Measurements from ENCODE around the gene IL1RAPL2. TPM values are rescaled to one million over a fixed set of nuclear protein-coding genes. Genes with fewer than 3 reads are reported as not detected.

Gene IL1RAPL2
- not detected in 2 replicates for total RNA-seq

GRCh38 chrX:104565791-104566680 lies at the start of gene IL1RAPL2:
IL1RAPL2 (plus strand) TSS chrX:104566199.

GRCh38 chrX:105220636-105221035 lies 654.6 kb downstream of the IL1RAPL2 start, which contains the start of gene TEX13A:
TEX13A (minus strand) TSS chrX:105220694; CDS start chrX:105220397, 297 bp downstream.

